Stomach (tissue), 4 donors: ENCODE results near the gene NT5DC4.

Source experiments
- POLR2A ChIP-seq, 4 donors: fragments of 450-650 bp; IDR thresholded peaks; one replicate each; pipeline ENCODE4 v1.6.1; 2016; ENCODE audit warnings: antibody characterized with exemption in 4 of 4, control low read depth in 2 of 4, mild to moderate bottlenecking in 1 of 4, moderate library complexity in 1 of 4
- POLR2AphosphoS5 ChIP-seq, 3 donors: sonication (generic); formaldehyde crosslinking; IDR thresholded peaks; one replicate each; pipeline ENCODE4 v1.6.1; 2016; ENCODE audit warnings: antibody characterized with exemption in 3 of 3
- TF ChIP-seq, protein P1 (sequence below), 7 experiments: fragments of 450-650 bp in 4 of 7; fragments of 200-600 bp in 3 of 7; sonication (generic) in 3 of 7; IDR thresholded peaks; one replicate each; pipeline ENCODE4 v1.5.1; 2016 to 2019; ENCODE audit warnings: antibody characterized with exemption in 7 of 7, control low read depth in 2 of 7, mild to moderate bottlenecking in 1 of 7

DNA sequence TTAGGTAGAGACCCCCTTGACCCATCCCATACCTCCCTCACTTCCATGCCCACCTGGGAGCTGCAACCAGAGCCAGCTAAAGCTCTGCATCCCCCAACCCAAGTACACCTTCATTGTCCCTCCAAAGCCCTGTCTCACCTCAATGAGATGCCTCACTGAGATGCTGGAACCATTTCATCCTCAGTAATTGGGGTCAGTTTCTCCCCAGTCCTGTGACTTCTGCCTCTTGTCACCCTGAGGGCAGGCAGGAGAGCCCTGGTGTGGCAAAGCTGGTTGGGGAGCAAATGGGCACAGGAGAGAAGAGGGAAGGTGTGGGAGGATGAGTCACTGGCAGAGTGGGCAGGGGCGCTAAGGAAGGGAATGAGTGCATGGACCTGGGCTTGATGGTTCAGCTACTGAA lies 27.9 kb upstream of the NT5DC4 start:
- TF ChIP-seq POLR2AphosphoS5 (IDR thresholded peaks at IDR 0.05), result no peak
- TF ChIP-seq, protein P1, sequence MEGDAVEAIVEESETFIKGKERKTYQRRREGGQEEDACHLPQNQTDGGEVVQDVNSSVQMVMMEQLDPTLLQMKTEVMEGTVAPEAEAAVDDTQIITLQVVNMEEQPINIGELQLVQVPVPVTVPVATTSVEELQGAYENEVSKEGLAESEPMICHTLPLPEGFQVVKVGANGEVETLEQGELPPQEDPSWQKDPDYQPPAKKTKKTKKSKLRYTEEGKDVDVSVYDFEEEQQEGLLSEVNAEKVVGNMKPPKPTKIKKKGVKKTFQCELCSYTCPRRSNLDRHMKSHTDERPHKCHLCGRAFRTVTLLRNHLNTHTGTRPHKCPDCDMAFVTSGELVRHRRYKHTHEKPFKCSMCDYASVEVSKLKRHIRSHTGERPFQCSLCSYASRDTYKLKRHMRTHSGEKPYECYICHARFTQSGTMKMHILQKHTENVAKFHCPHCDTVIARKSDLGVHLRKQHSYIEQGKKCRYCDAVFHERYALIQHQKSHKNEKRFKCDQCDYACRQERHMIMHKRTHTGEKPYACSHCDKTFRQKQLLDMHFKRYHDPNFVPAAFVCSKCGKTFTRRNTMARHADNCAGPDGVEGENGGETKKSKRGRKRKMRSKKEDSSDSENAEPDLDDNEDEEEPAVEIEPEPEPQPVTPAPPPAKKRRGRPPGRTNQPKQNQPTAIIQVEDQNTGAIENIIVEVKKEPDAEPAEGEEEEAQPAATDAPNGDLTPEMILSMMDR (IDR thresholded peaks at IDR 0.05), result no peak
- TF ChIP-seq POLR2A (IDR thresholded peaks at IDR 0.05), result no peak
